SK-N-SH treated with all-trans-retinoic acid at 6 μM for 48 hours (cell line): ENCODE results near the gene CCM2.

Source experiments
- ATAC-seq: fragments of 200-7000 bp; cut with Tn5 transposase; 3 replicates; pipeline ENCODE4 v1.9.1; 2020; ENCODE audit warnings: mild to moderate bottlenecking, moderate library complexity
- ARNTL ChIP-seq: fragments of 450-650 bp; formaldehyde crosslinking; IDR thresholded peaks from 2 replicates; pipeline ENCODE4 v1.5.0; 2020; ENCODE audit warnings: low read depth, mild to moderate bottlenecking, moderate library complexity, borderline replicate concordance
- BACH2 ChIP-seq: fragments of 250-450 bp; sonication (Bioruptor Pico); IDR thresholded peaks from 2 replicates; pipeline ENCODE4 v1.9.0; 2021; ENCODE audit warnings: mild to moderate bottlenecking, borderline replicate concordance
- CSDC2 ChIP-seq: fragments of 250-450 bp; sonication (Bioruptor Pico); IDR thresholded peaks from 2 replicates; pipeline ENCODE4 v1.5.0; 2020; ENCODE audit warnings: mild to moderate bottlenecking, moderate library complexity
- CSRNP3 ChIP-seq: fragments of 250-450 bp; sonication (Bioruptor Pico); IDR thresholded peaks from 2 replicates; pipeline ENCODE4 v1.5.1; 2021; ENCODE audit warnings: mild to moderate bottlenecking, moderate library complexity
- ESRRG ChIP-seq: fragments of 250-450 bp; sonication (Bioruptor Pico); IDR thresholded peaks from 2 replicates; pipeline ENCODE4 v1.6.1; 2021; ENCODE audit warnings: mild to moderate bottlenecking
- GLIS3 ChIP-seq: fragments of 250-450 bp; sonication (Bioruptor Pico); IDR thresholded peaks from 2 replicates; pipeline ENCODE4 v1.5.0; 2020; ENCODE audit warnings: mild to moderate bottlenecking, moderate library complexity
- ISL1 ChIP-seq: fragments of 250-450 bp; sonication (Bioruptor Pico); IDR thresholded peaks from 2 replicates; pipeline ENCODE4 v2.1.2; 2022; ENCODE audit warnings: mild to moderate bottlenecking, moderate library complexity
- OSR1 ChIP-seq: fragments of 250-450 bp; sonication (Bioruptor Pico); IDR thresholded peaks from 2 replicates; pipeline ENCODE4 v1.8.0; 2022; ENCODE audit warnings: moderate library complexity, mild to moderate bottlenecking, inconsistent platforms
- PATZ1 ChIP-seq: fragments of 250-450 bp; sonication (Bioruptor Pico); IDR thresholded peaks from 2 replicates; pipeline ENCODE4 v1.8.0; 2020; ENCODE audit warnings: mild to moderate bottlenecking, moderate library complexity, borderline replicate concordance
- POU6F1 ChIP-seq: fragments of 250-450 bp; sonication (Bioruptor Pico); IDR thresholded peaks from 2 replicates; pipeline ENCODE4 v1.8.0; 2021; ENCODE audit warnings: low read depth, mild to moderate bottlenecking, moderate library complexity, borderline replicate concordance
- PPARA ChIP-seq: fragments of 250-450 bp; sonication (Bioruptor Pico); IDR thresholded peaks from 2 replicates; pipeline ENCODE4 v1.5.0; 2020; ENCODE audit warnings: mild to moderate bottlenecking, borderline replicate concordance
- SNAI2 ChIP-seq: fragments of 250-450 bp; sonication (Bioruptor Pico); IDR thresholded peaks from 2 replicates; pipeline ENCODE4 v1.5.0; 2020; ENCODE audit warnings: mild to moderate bottlenecking, moderate library complexity
- TOX ChIP-seq: fragments of 250-450 bp; sonication (Bioruptor Pico); IDR thresholded peaks from 2 replicates; pipeline ENCODE4 v1.8.0; 2021; ENCODE audit warnings: mild to moderate bottlenecking, moderate library complexity, borderline replicate concordance
- ZC3H10 ChIP-seq: fragments of 250-450 bp; sonication (Bioruptor Pico); IDR thresholded peaks from 2 replicates; pipeline ENCODE4 v1.5.1; 2021; ENCODE audit warnings: mild to moderate bottlenecking, moderate library complexity
- ZFP3 ChIP-seq: fragments of 250-450 bp; sonication (Bioruptor Pico); IDR thresholded peaks from 2 replicates; pipeline ENCODE4 v1.5.0; 2020; ENCODE audit warnings: mild to moderate bottlenecking, moderate library complexity
- ZFP30 ChIP-seq: fragments of 450-650 bp; formaldehyde crosslinking; IDR thresholded peaks from 2 replicates; pipeline ENCODE4 v1.5.0; 2022; ENCODE audit warnings: mild to moderate bottlenecking, moderate library complexity
- ZNF70 ChIP-seq: fragments of 450-650 bp; formaldehyde crosslinking; IDR thresholded peaks from 2 replicates; pipeline ENCODE4 v1.5.0; 2020; ENCODE audit warnings: mild to moderate bottlenecking, moderate library complexity
- ZNF8 ChIP-seq: fragments of 450-650 bp; formaldehyde crosslinking; IDR thresholded peaks from 2 replicates; pipeline ENCODE4 v1.5.0; 2020; ENCODE audit warnings: mild to moderate bottlenecking, moderate library complexity
- TF ChIP-seq, protein P1 (sequence below): fragments of 250-450 bp; sonication (Bioruptor Pico); IDR thresholded peaks from 2 replicates; pipeline ENCODE4 v1.5.0; 2020; ENCODE audit warnings: mild to moderate bottlenecking, moderate library complexity
- TF ChIP-seq, protein P2 (sequence below): fragments of 250-450 bp; sonication (Bioruptor Pico); IDR thresholded peaks from 2 replicates; pipeline ENCODE4 v1.5.1; 2020; ENCODE audit warnings: low read depth, mild to moderate bottlenecking, moderate library complexity

CCM2 gene

DNA sequence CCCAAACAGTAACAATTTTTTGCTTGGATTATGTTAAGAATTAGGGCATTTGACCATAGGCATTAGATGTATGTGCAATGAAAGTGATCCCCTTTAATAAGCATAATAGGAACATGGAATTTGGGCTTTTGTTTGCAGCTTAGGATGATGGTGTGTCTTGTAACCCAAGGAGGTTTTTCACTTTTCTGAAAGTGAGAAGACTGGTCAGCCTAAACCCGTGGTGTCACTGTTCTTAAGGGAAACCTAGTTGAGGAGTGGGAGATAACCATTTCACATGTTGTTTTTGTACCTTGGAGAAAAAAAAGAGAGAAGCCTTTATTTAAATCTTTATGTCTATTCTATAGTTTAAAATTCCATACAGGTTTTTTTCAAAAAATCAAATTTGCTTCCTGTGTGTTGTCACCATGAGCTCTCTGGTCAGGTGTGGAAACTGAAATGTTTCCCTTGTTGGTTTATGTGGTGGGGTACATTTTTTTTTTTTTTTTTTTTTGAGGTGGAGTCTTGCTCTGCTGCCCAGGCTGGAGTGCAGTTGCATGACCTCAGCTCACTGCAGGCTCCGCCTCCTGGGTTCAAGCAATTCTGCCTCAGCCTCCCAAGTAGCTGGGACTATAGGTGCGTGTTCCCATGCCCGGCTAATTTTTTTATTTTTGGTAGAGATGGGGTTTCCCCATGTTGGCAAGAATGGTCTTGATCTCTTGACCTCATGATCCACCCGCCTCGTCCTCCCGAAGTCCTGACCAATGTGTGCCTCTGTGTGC lies 7.7 kb downstream of the CCM2 start (continued):
- TF ChIP-seq ESRRG (CRISPR knock-in tag) (no peak), ISL1 (CRISPR knock-in tag) (no peak), BACH2 (CRISPR knock-in tag) (no peak), PPARA (CRISPR knock-in tag) (no peak), GLIS3 (CRISPR knock-in tag) (no peak), ZC3H10 (no peak), SNAI2 (CRISPR knock-in tag) (no peak)

- ATAC-seq: no peak
- TF ChIP-seq BACH2 (CRISPR knock-in tag) (no peak), CSDC2 (CRISPR knock-in tag) (no peak), ZFP3 (CRISPR knock-in tag) (no peak), GLIS3 (CRISPR knock-in tag) (no peak), ZFP30 (CRISPR knock-in tag) (no peak), TOX (CRISPR knock-in tag) (no peak), SNAI2 (CRISPR knock-in tag) (no peak), ESRRG (CRISPR knock-in tag) (no peak), ZNF70 (CRISPR knock-in tag) (no peak), POU6F1 (CRISPR knock-in tag) (no peak), ZC3H10 (no peak)
- TF ChIP-seq, protein P1, sequence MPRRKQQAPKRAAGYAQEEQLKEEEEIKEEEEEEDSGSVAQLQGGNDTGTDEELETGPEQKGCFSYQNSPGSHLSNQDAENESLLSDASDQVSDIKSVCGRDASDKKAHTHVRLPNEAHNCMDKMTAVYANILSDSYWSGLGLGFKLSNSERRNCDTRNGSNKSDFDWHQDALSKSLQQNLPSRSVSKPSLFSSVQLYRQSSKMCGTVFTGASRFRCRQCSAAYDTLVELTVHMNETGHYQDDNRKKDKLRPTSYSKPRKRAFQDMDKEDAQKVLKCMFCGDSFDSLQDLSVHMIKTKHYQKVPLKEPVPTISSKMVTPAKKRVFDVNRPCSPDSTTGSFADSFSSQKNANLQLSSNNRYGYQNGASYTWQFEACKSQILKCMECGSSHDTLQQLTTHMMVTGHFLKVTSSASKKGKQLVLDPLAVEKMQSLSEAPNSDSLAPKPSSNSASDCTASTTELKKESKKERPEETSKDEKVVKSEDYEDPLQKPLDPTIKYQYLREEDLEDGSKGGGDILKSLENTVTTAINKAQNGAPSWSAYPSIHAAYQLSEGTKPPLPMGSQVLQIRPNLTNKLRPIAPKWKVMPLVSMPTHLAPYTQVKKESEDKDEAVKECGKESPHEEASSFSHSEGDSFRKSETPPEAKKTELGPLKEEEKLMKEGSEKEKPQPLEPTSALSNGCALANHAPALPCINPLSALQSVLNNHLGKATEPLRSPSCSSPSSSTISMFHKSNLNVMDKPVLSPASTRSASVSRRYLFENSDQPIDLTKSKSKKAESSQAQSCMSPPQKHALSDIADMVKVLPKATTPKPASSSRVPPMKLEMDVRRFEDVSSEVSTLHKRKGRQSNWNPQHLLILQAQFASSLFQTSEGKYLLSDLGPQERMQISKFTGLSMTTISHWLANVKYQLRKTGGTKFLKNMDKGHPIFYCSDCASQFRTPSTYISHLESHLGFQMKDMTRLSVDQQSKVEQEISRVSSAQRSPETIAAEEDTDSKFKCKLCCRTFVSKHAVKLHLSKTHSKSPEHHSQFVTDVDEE (CRISPR knock-in tag): no peak
Observed at GRCh38 chr7:45013465-45013967, 13.5 kb downstream of the CCM2 start.

DNA sequence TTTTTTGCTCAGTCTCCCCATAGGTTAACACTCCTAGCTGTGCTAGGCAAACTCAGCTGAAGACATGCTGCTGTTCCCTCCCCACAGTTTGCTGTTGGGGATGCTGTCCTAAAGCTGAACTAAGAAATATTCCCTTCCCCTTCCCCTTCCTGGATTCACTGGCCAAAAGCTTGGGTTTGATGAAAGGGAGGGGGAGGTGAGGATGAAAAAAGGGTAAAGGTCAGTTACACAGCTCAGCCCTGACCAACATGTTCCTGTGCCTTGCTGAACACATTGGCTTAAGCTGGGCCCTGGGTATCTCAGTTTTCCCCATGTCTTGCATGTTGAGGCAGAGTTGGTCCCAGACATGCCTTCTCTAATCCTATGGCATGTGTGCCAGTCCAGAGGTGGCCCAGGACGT lies 15.3 kb downstream of the CCM2 start:
- TF ChIP-seq TOX (CRISPR knock-in tag): no peak
- no peak for TF ChIP-seq SNAI2 (CRISPR knock-in tag)
- no peak for TF ChIP-seq ZNF8 (CRISPR knock-in tag)
- TF ChIP-seq, protein P2, sequence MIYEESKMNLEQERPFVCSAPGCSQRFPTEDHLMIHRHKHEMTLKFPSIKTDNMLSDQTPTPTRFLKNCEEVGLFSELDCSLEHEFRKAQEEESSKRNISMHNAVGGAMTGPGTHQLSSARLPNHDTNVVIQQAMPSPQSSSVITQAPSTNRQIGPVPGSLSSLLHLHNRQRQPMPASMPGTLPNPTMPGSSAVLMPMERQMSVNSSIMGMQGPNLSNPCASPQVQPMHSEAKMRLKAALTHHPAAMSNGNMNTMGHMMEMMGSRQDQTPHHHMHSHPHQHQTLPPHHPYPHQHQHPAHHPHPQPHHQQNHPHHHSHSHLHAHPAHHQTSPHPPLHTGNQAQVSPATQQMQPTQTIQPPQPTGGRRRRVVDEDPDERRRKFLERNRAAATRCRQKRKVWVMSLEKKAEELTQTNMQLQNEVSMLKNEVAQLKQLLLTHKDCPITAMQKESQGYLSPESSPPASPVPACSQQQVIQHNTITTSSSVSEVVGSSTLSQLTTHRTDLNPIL (CRISPR knock-in tag): no peak
- TF ChIP-seq ZFP3 (CRISPR knock-in tag): no peak
- no peak for TF ChIP-seq BACH2 (CRISPR knock-in tag)
- TF ChIP-seq ZNF70 (CRISPR knock-in tag): no peak
- no peak for TF ChIP-seq OSR1 (CRISPR knock-in tag)
- TF ChIP-seq ARNTL: no peak
- TF ChIP-seq CSRNP3 (CRISPR knock-in tag): no peak
- TF ChIP-seq PATZ1 (CRISPR knock-in tag): no peak
- no peak; the same call in 2 of the 3 replicates for ATAC-seq
